ENCODE data around the gene DNAJC3.
"Not testable (repeated sequence)": the region's sequence is repeated elsewhere in the genome, so short reads cannot be mapped to it uniquely, and the experiment has no call there.

DNAJC3 gene

DNA sequence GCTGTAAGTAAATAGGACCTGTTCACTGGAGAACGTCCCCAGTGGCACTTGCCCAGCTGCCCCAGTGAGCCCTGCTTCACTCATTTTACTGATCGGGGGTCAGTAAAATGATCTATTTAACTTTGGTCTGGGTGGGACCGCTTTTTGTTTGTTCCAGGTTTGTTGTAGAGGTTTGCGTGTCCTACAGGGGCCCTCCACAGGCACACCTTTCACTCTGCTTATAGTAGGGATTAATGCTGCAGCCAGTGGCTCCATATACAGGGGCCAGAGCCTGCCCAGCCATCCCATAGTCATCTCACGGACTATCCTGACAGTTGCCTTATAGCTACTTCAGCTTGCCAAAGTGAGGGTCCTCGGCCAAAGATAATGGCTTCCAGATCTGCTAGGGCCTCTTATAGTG, 104.1 kb downstream of the DNAJC3 start:
- DNase-seq (ENCODE audit: low read depth): no peak

- DNase-seq (ENCODE audit: low read depth): not testable (repeated sequence)
Measured at GRCh38 chr13:95781940-95782339, 105.0 kb downstream of the DNAJC3 start.

GRCh38 chr13:95783747-95784146, 106.8 kb downstream of the DNAJC3 start:
- no peak for DNase-seq (ENCODE audit: low read depth)

GRCh38 chr13:95784161-95784899, 107.4 kb downstream of the DNAJC3 start:
- DNase-seq (ENCODE audit: low read depth): no peak

DNA sequence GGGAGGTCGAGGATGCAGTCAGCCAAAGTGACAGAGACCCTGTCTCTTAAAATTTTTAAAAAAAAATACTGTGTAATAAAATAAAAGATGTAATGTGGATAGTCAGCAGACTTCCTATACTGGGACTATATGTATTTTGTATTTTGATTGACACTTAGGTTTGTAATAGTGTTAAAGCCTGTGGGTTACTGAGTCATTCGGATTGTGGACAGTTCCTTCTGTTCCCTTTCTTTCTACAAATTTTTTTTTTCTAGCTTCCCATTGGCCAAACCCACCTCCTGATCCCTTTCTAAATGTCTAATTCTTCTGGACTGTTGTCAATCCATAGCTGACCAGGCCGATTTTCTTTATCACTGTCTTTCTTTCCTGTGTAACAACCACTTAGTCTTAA, 108.0 kb downstream of the DNAJC3 start:
- no peak for DNase-seq (ENCODE audit: low read depth)

GRCh38 chr13:95787356-95788099, 110.6 kb downstream of the DNAJC3 start:
- no peak for DNase-seq (ENCODE audit: low read depth)

GRCh38 chr13:95788100-95788463, 111.1 kb downstream of the DNAJC3 start:
- DNase-seq (ENCODE audit: low read depth): no peak

DNA sequence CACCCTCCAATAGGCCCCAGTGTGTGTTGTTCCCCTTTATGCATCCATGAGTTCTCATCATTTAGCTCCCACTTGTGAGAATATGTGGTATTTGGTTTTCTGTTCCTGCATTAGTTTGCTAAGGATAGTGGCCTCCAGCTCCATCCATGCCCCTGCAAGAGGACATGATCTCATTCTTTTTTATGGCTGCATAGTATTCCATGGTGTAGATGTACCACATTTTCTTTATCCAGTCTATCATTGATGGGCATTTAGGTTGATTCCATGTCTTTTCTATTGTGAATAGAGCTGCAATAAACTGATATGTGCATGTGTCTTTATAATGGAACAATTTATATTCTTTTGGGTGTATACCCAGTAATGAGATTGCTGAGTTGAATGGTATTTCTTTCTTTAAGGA, 112.4 kb downstream of the DNAJC3 start:
- DNase-seq (ENCODE audit: low read depth): not testable (repeated sequence)

- no peak for DNase-seq (ENCODE audit: low read depth)
Measured at GRCh38 chr13:95791084-95791722, 114.3 kb downstream of the DNAJC3 start.

DNA sequence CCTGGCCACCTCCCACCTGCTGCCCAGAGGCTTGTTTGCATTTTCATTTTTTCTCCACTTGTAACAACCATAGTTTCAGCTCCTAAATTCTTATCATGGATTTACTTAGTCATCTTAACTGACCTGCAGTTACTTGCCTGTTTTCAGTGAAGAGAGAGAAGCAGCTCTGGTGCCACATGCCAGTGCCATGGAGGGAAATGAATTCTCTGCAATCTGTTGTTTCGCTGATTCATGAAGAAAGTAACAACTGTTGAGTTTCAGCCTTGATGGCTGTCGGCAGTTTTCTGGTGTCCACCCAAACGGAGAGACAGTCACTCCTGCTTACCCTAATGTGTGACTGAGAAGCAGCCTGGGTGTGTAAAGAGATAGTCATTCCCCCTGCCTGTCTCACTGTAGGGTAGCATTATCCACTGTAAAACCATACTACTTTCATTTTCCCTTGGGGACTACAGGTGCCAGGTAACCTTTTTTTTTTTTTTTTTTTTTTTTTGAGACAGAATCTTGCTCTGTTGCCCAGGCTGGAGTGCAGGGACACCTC, 116.1 kb downstream of the DNAJC3 start:
- DNase-seq (ENCODE audit: low read depth): no peak

GRCh38 chr13:95793781-95794180, 116.8 kb downstream of the DNAJC3 start:
- DNase-seq (ENCODE audit: low read depth): no peak

GRCh38 chr13:95797016-95797415, 120.1 kb downstream of the DNAJC3 start:
- no peak for DNase-seq (ENCODE audit: low read depth)

- no peak for DNase-seq (ENCODE audit: low read depth)
Measured at GRCh38 chr13:95800436-95800835, 123.5 kb downstream of the DNAJC3 start.

DNA sequence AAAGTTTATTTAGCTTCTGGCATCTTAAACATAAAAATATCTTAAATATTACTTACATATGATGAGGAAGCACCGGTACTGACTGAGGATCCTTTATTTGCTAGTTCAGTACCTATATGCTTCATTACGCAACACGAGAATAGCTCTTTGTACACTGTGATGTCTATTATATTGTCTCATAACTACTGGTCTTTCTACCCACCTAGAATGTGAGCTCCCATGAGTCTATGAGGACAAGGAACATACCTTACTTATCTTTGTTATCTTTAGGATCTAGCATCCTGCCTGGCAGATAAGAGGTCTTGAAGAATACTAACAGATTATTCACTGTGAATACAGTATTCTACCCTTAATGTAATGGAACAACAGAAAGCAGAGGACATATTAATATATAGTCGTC, 124.9 kb downstream of the DNAJC3 start:
- DNase-seq (ENCODE audit: low read depth): no peak

DNA sequence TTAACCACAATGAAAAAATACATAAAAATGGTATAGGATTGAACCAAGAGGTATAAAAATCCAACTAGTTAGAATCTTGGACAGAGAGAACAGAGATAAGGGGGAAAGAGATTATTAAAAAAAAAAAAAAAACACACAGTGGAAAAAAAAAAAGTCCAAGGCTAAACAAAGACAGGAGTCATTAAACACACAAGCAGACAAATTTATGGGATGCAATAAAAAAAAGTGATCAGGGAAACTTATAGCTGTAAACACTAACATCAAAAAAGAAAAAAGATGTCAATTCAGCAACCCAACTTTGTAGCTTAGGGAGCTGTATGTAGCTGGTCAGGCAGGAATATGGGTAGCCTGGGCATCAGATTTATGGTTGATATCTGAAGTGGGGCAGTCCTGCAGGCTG, 129.0 kb downstream of the DNAJC3 start:
- no peak for DNase-seq (ENCODE audit: low read depth)

- DNase-seq (ENCODE audit: low read depth): no peak
Measured at GRCh38 chr13:95809429-95809828, 132.5 kb downstream of the DNAJC3 start.

GRCh38 chr13:95813139-95813538, 136.2 kb downstream of the DNAJC3 start:
- DNase-seq (ENCODE audit: low read depth): no peak

DNA sequence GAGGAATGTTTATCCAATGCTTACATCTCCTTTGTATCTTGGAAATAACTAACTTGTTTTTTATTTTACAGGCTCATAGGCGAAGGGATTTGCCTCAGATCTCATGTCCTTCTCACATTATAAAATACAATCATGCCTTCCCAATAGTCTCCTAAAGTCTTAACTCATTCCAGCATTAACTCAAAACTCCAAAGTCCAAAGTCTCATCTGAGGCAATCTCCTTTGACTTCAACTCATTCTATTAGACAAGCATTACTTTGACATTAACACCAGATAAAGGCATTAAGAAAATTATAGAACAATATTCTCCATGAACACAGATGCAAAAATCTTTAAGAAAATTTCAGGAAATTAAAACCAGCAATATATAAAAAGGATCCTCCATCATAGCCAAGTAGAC, 137.6 kb downstream of the DNAJC3 start:
- no peak for DNase-seq (ENCODE audit: low read depth)

- DNase-seq (ENCODE audit: low read depth): no peak
Measured at GRCh38 chr13:95822303-95822702, 145.4 kb downstream of the DNAJC3 start.

DNA sequence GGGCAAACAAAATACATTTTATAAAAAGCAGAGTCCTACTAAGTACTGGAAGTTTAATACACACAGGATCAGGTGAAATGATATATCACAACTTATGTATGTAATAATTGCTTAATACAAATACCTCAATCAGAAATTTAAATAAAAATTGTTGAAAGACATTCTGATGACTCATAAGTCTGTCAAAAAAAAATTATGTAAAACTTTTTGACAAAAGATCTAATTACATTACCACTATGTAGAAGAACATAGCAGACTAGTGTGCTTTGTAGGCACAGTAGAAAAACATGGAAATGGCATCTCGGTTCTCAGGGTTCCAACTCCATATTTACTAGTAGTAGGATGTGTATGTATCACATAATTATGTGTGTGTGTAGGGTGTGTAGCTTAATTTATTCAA, 156.2 kb downstream of the DNAJC3 start:
- DNase-seq (ENCODE audit: low read depth): no peak

GRCh38 chr13:95833719-95834118, 156.8 kb downstream of the DNAJC3 start:
- no peak for DNase-seq (ENCODE audit: low read depth)

GRCh38 chr13:95834134-95834765, 157.3 kb downstream of the DNAJC3 start:
- DNase-seq (ENCODE audit: low read depth): peak; percentile 42

Measured in T follicular helper cell (primary cell).